NCI-H1048 (cell line): ENCODE measurements around the gene B4GALNT1.

Experiments
- DNase-seq: peaks from one replicate; lab custom pipeline; 2025; lab: John Stamatoyannopoulos, UW

B4GALNT1 gene

GRCh38 chr12:57584050-57584449 is 49.0 kb downstream of the B4GALNT1 start:
- no peak for DNase-seq

GRCh38 chr12:57583008-57583831 is 49.8 kb downstream of the B4GALNT1 start:
- DNase-seq, result peak; percentile 29

GRCh38 chr12:57582440-57582839 is 50.6 kb downstream of the B4GALNT1 start:
- DNase-seq, result no peak

- no peak for DNase-seq
These were observed 51.2 kb downstream of the B4GALNT1 start for GRCh38 chr12:57581802-57582201.

GRCh38 chr12:57580466-57580795 is 52.6 kb downstream of the B4GALNT1 start:
- DNase-seq, result no peak

GRCh38 chr12:57579677-57580465 is 53.1 kb downstream of the B4GALNT1 start:
- DNase-seq, result no peak

- DNase-seq, result no peak
These were observed 54.0 kb downstream of the B4GALNT1 start for GRCh38 chr12:57579011-57579410.

GRCh38 chr12:57577981-57578758 is 54.8 kb downstream of the B4GALNT1 start:
- no peak for DNase-seq

- DNase-seq, result no peak
These were observed 56.3 kb downstream of the B4GALNT1 start for GRCh38 chr12:57576613-57577160.
